DLD1 (cell line): ENCODE results near the gene KCNJ14.

Experiments
- in situ Hi-C: cut with HindIII; loops from 2 replicates; pipeline ENCODE4 v1.10.0; 2017; ENCODE audit warnings: low sequenced_read_pairs

The KCNJ14 gene

GRCh38 chr19:48468772-48469288, 13.5 kb downstream of the KCNJ14 start:
- in situ Hi-C loops: no loop called here

- in situ Hi-C loops: no loop called here
These were observed 14.0 kb downstream of the KCNJ14 start, which contains the start of gene CYTH2 for GRCh38 chr19:48469289-48469881. TSS of gene CYTH2 (plus strand) at chr19:48469369. CDS start at chr19:48469508, 139 bp downstream.

- in situ Hi-C loops: no loop called here
These were observed 14.7 kb downstream of the KCNJ14 start for GRCh38 chr19:48469934-48470680.

GRCh38 chr19:48470856-48471255, 15.5 kb downstream of the KCNJ14 start:
- in situ Hi-C loops: no loop called here

GRCh38 chr19:48471836-48472235, 16.5 kb downstream of the KCNJ14 start:
- in situ Hi-C loops: no loop called here

- in situ Hi-C loops: no loop called here
These were observed 18.0 kb downstream of the KCNJ14 start for GRCh38 chr19:48473161-48473966.

- in situ Hi-C loops: no loop called here
These were observed 18.8 kb downstream of the KCNJ14 start for GRCh38 chr19:48474084-48474592.

- in situ Hi-C loops: no loop called here
These were observed 20.1 kb downstream of the KCNJ14 start for GRCh38 chr19:48475369-48476068.

GRCh38 chr19:48476176-48476575, 20.8 kb downstream of the KCNJ14 start:
- in situ Hi-C loops: no loop called here

- in situ Hi-C loops: no loop called here
These were observed 21.8 kb downstream of the KCNJ14 start for GRCh38 chr19:48477067-48477685.

- in situ Hi-C loops: no loop called here
These were observed 22.4 kb downstream of the KCNJ14 start for GRCh38 chr19:48477698-48478338.

GRCh38 chr19:48478339-48479256, 23.2 kb downstream of the KCNJ14 start:
- in situ Hi-C loops: no loop called here

GRCh38 chr19:48479686-48480085, 24.3 kb downstream of the KCNJ14 start:
- in situ Hi-C loops: no loop called here

- in situ Hi-C loops: no loop called here
These were observed 24.8 kb downstream of the KCNJ14 start for GRCh38 chr19:48480183-48480557.

GRCh38 chr19:48480558-48481500, 25.5 kb downstream of the KCNJ14 start:
- in situ Hi-C loops: no loop called here

- in situ Hi-C loops: no loop called here
These were observed 26.7 kb downstream of the KCNJ14 start for GRCh38 chr19:48481846-48482639.

GRCh38 chr19:48483301-48483700, 27.9 kb downstream of the KCNJ14 start:
- in situ Hi-C loops: no loop called here
